NCI-H1092 treated with DMSO at 0.1 percent for 48 hours (cell line): ENCODE measurements around the gene SPIC.

Experiments used
- DNase-seq: peaks from one replicate; lab custom pipeline; 2025; lab: John Stamatoyannopoulos, UW

SPIC gene

GRCh38 chr12:101536069-101536674 is 61.0 kb downstream of the SPIC start:
- DNase-seq, result no peak
